ENCODE results near the gene HEATR9.

GRCh38 chr17:35912942-35913341 is 44.3 kb upstream of the HEATR9 start:
- TF ChIP-seq POLR2A (IDR thresholded peaks at IDR 0.05) (no peak), CTCF (IDR thresholded peaks at IDR 0.05) (no peak)

Measured in uterus (tissue), 2 donors.